GM13977 (cell line): ENCODE data around the gene GCHFR.
A peak's percentile ranks its signal among the peaks of the same experiment; 100 is the strongest.

Experiments
- DNase-seq: peaks from one replicate; pipeline ENCODE4 v3.0.0; 2012; ENCODE audit warnings: low spot score
- CTCF ChIP-seq: IDR thresholded peaks from 2 replicates; pipeline ENCODE4 v1.5.1; 2012; ENCODE audit warnings: mild to moderate bottlenecking, control low read depth; ENCODE audit not compliant: insufficient read depth; ENCODE audit errors: extremely low read depth, missing control alignments
- in situ Hi-C: fragments of 300-500 bp; cut with MboI; formaldehyde crosslinking; loops from one replicate; pipeline ENCODE4 v1.12.0; 2022; ENCODE audit warnings: low sequenced_read_pairs, low pct_unique_long_range_greater_than_20kb, mixed read lengths, inconsistent platforms; ENCODE audit not compliant: unreplicated experiment

The GCHFR gene

DNA sequence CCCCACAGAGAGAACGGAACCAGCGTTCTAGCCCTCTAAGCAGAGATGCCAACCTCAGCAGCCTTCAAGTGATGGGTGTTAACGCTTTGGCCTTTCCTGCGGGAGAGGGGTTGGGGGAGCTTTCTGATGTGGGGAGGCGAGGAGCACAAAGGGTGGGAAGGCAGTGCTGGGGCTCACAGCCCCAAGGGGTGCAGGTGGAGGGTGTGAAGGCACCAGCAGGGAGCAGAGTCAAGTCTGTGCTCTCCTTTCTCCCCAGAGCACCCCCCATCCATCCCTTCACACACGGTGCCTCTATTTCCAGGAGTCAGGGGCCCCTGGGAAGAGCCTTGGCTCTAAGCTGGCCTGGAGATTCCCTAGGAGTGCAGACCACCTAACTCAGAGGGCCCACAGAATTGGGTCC lies 10.0 kb downstream of the GCHFR start:
- no peak for DNase-seq
- TF ChIP-seq CTCF: no peak
- in situ Hi-C loops: no loop called here

- TF ChIP-seq CTCF: no peak
- in situ Hi-C loops: no loop called here
- DNase-seq: no peak
These were observed 11.1 kb downstream of the GCHFR start for GRCh38 chr15:40775007-40775406.

- no peak for DNase-seq
- in situ Hi-C loops: no loop called here
These were observed 12.1 kb downstream of the GCHFR start for GRCh38 chr15:40775740-40776536.

GRCh38 chr15:40776537-40777141 lies 12.8 kb downstream of the GCHFR start:
- no peak for TF ChIP-seq CTCF
- no peak for DNase-seq

More at GRCh38 chr15:40775740-40776536, 12.1 kb downstream of the GCHFR start:
- TF ChIP-seq CTCF: no peak

DNA sequence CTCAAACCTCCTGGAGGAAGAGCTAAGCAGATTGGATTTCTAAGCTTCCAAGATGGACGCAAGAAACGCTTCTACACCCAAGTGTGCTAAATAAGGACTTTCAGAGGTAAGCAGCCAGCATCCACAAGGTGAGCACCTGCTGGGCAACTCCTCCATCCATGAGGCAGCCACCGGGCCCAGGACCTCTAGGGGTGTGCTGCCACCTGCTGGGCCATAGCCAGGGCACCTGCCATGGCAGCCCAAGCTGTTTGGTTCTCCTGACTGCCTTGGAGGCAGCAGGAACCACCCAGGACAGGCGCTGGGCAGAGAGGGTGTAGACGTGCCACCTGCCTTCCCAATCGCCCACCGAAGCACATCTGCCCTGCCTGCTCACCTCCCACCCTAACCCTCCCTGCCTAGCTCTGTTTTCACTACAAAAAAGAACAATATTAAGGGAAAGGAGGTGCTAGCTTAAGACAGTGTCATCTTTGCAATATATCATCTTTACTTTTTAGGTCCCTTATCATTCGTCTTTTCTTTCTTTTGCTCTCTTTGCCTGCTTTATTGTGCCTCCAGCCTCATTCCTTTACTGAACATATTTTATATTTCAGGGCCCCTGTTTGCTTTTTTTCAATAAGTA lies 18.9 kb downstream of the GCHFR start:
- TF ChIP-seq CTCF: peak; percentile 99
- DNase-seq: peak; percentile 77

More at GRCh38 chr15:40776537-40777141, 12.8 kb downstream of the GCHFR start:
- in situ Hi-C loops: no loop called here

DNA sequence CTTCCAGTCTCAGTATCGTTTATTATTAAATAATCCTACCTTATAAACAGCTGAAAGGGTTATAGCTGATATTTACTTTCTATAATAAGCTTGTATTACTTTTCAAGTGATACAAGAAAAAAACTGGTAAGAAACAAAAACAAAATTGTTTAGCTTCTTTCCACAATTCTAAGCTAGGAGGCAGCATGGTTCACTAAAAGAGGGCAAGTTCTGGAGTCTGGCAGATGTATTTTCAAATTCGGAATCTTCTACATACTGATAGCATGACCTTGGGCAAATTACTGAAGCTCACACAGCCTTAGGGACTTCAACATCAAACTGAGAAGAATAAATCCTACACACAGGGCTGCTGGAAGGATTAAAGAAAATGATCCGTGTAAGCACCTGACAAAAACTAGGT lies 21.3 kb downstream of the GCHFR start:
- no peak for TF ChIP-seq CTCF
- in situ Hi-C loops: no loop called here
- DNase-seq: no peak

More for the DNA sequence above, 18.9 kb downstream of the GCHFR start:
- in situ Hi-C loops: no loop called here
